ENCODE data around the gene TNFRSF4.

The TNFRSF4 gene

GRCh38 chr1:1227386-1227785 is 13.4 kb upstream of the TNFRSF4 start:
- no peak overlapping the region for H3K4me3 ChIP-seq (replicated peaks; ENCODE audit: low read depth, low read length)
- DNase-seq (ENCODE audit: extremely low read depth, low read depth) = no peak
- no peak for TF ChIP-seq CTCF (IDR thresholded peaks at IDR 0.05; ENCODE audit: low read depth, low read length, missing control alignments)

- H3K4me3 ChIP-seq (replicated peaks; ENCODE audit: low read depth, low read length) = no peak overlapping the region
- no peak for DNase-seq (ENCODE audit: extremely low read depth, low read depth)
- TF ChIP-seq CTCF (IDR thresholded peaks at IDR 0.05; ENCODE audit: low read depth, low read length, missing control alignments) = no peak
Observed at GRCh38 chr1:1226566-1227362, 12.8 kb upstream of the TNFRSF4 start.

GRCh38 chr1:1225913-1226312 is 12.0 kb upstream of the TNFRSF4 start:
- no peak for TF ChIP-seq CTCF (IDR thresholded peaks at IDR 0.05; ENCODE audit: low read depth, low read length, missing control alignments)
- no peak overlapping the region for H3K4me3 ChIP-seq (replicated peaks; ENCODE audit: low read depth, low read length)
- DNase-seq (ENCODE audit: extremely low read depth, low read depth) = no peak

- DNase-seq (ENCODE audit: extremely low read depth, low read depth) = no peak
- H3K4me3 ChIP-seq (replicated peaks; ENCODE audit: low read depth, low read length) = no peak overlapping the region
- no peak for TF ChIP-seq CTCF (IDR thresholded peaks at IDR 0.05; ENCODE audit: low read depth, low read length, missing control alignments)
Observed at GRCh38 chr1:1225238-1225845, 11.4 kb upstream of the TNFRSF4 start.

- no peak for DNase-seq (ENCODE audit: extremely low read depth, low read depth)
- TF ChIP-seq CTCF (IDR thresholded peaks at IDR 0.05; ENCODE audit: low read depth, low read length, missing control alignments) = no peak
- H3K4me3 ChIP-seq (replicated peaks; ENCODE audit: low read depth, low read length) = no peak overlapping the region
Observed at GRCh38 chr1:1223891-1224290, 9.9 kb upstream of the TNFRSF4 start.

- TF ChIP-seq CTCF (IDR thresholded peaks at IDR 0.05; ENCODE audit: low read depth, low read length, missing control alignments) = no peak
- H3K4me3 ChIP-seq (replicated peaks; ENCODE audit: low read depth, low read length) = no peak overlapping the region
- no peak for DNase-seq (ENCODE audit: extremely low read depth, low read depth)
Observed at GRCh38 chr1:1223321-1223720, 9.4 kb upstream of the TNFRSF4 start.

All from HFF-Myc (cell line).